ENCODE measurements around the gene ATP1B2.

The ATP1B2 gene

GRCh38 chr17:7677388-7678067 is 26.8 kb downstream of the ATP1B2 start:
- H3K9me3 ChIP-seq (ENCODE audit: control insufficient read depth in 1 of 2, low read length in 2 of 2): peaks cover 0 to 9% of the 10 kb centered on the region in 2 donors
- H3K27ac ChIP-seq (ENCODE audit: low read depth, low read length): no peak overlapping the region
- H3K27me3 ChIP-seq (ENCODE audit: control insufficient read depth in 1 of 2, insufficient read depth in 2 of 2, low read length in 2 of 2): no peaks in the 10 kb centered on the region
- no peak overlapping the region for H3K9ac ChIP-seq (ENCODE audit: low read depth in 1 of 2, low read length in 2 of 2)
- H3K4me3 ChIP-seq (ENCODE audit: low read depth in 1 of 2, low read length in 2 of 2): no peak overlapping the region
- H3K36me3 ChIP-seq (ENCODE audit: control insufficient read depth in 1 of 2, insufficient read depth in 2 of 2, low read length in 2 of 2): peaks cover 21 to 33% of the 10 kb centered on the region in 2 donors
- H3K4me1 ChIP-seq (ENCODE audit: control insufficient read depth in 1 of 2, insufficient read depth in 2 of 2, low read length in 2 of 2): no peaks in the 10 kb centered on the region

- peaks cover 26 to 31% of the 10 kb centered on the region in 2 donors for H3K4me1 ChIP-seq (ENCODE audit: control insufficient read depth in 1 of 2, insufficient read depth in 2 of 2, low read length in 2 of 2)
- H3K27ac ChIP-seq (ENCODE audit: low read depth, low read length): peak overlapping the region; percentile 93
- peak overlapping the region; percentile 95 to 100 for H3K4me3 ChIP-seq (ENCODE audit: low read depth in 1 of 2, low read length in 2 of 2)
- H3K9me3 ChIP-seq (ENCODE audit: control insufficient read depth in 1 of 2, low read length in 2 of 2): no peaks in the 10 kb centered on the region
- no peaks in the 10 kb centered on the region for H3K36me3 ChIP-seq (ENCODE audit: control insufficient read depth in 1 of 2, insufficient read depth in 2 of 2, low read length in 2 of 2)
- peak overlapping the region; percentile 88 to 100 for H3K9ac ChIP-seq (ENCODE audit: low read depth in 1 of 2, low read length in 2 of 2)
- H3K27me3 ChIP-seq (ENCODE audit: control insufficient read depth in 1 of 2, insufficient read depth in 2 of 2, low read length in 2 of 2): no peaks in the 10 kb centered on the region
Measured at GRCh38 chr17:7684851-7685532, 34.3 kb downstream of the ATP1B2 start.

- Histone ChIP-seq H3K36me3 (ENCODE audit: control insufficient read depth in 1 of 2, insufficient read depth in 2 of 2, low read length in 2 of 2) (no peaks in the 10 kb centered on the region), H3K27me3 (ENCODE audit: control insufficient read depth in 1 of 2, insufficient read depth in 2 of 2, low read length in 2 of 2) (no peaks in the 10 kb centered on the region), H3K4me1 (ENCODE audit: control insufficient read depth in 1 of 2, insufficient read depth in 2 of 2, low read length in 2 of 2) (peaks cover 26 to 31% of the 10 kb centered on the region in 2 donors), H3K9ac (ENCODE audit: low read depth in 1 of 2, low read length in 2 of 2) (peak overlapping the region; percentile 88 to 100), H3K4me3 (ENCODE audit: low read depth in 1 of 2, low read length in 2 of 2) (peak overlapping the region; percentile 95 to 100), H3K9me3 (ENCODE audit: control insufficient read depth in 1 of 2, low read length in 2 of 2) (no peaks in the 10 kb centered on the region), H3K27ac (ENCODE audit: low read depth, low read length) (peak overlapping the region; percentile 93)
Measured at GRCh38 chr17:7685533-7686221, 35.0 kb downstream of the ATP1B2 start.

- Histone ChIP-seq H3K36me3 (ENCODE audit: control insufficient read depth in 1 of 2, insufficient read depth in 2 of 2, low read length in 2 of 2) (no peaks in the 10 kb centered on the region), H3K9me3 (ENCODE audit: control insufficient read depth in 1 of 2, low read length in 2 of 2) (no peaks in the 10 kb centered on the region), H3K4me3 (ENCODE audit: low read depth in 1 of 2, low read length in 2 of 2) (peak overlapping the region; percentile 95 to 100), H3K27me3 (ENCODE audit: control insufficient read depth in 1 of 2, insufficient read depth in 2 of 2, low read length in 2 of 2) (no peaks in the 10 kb centered on the region), H3K9ac (ENCODE audit: low read depth in 1 of 2, low read length in 2 of 2) (peak overlapping the region; percentile 88 to 100), H3K27ac (ENCODE audit: low read depth, low read length) (peak overlapping the region; percentile 93), H3K4me1 (ENCODE audit: control insufficient read depth in 1 of 2, insufficient read depth in 2 of 2, low read length in 2 of 2) (peaks cover 26 to 31% of the 10 kb centered on the region in 2 donors)
Measured at GRCh38 chr17:7686222-7687071, 35.7 kb downstream of the ATP1B2 start.

GRCh38 chr17:7687072-7687907 is 36.6 kb downstream of the ATP1B2 start, which contains the start of gene TP53:
TSS of gene TP53 (minus strand) at chr17:7687490. CDS start at chr17:7676594, 10,896 bp downstream.
- H3K36me3 ChIP-seq (ENCODE audit: control insufficient read depth in 1 of 2, insufficient read depth in 2 of 2, low read length in 2 of 2): no peaks in the 10 kb centered on the region
- no peaks in the 10 kb centered on the region for H3K27me3 ChIP-seq (ENCODE audit: control insufficient read depth in 1 of 2, insufficient read depth in 2 of 2, low read length in 2 of 2)
- H3K9ac ChIP-seq (ENCODE audit: low read depth in 1 of 2, low read length in 2 of 2): peak within 1 kb of the TSS; percentile 88 to 100
- H3K9me3 ChIP-seq (ENCODE audit: control insufficient read depth in 1 of 2, low read length in 2 of 2): no peaks in the 10 kb centered on the region
- H3K4me3 ChIP-seq (ENCODE audit: low read depth in 1 of 2, low read length in 2 of 2): peak within 1 kb of the TSS; percentile 95 to 100
- H3K27ac ChIP-seq (ENCODE audit: low read depth, low read length): peak within 1 kb of the TSS; percentile 93
- peaks cover 26 to 31% of the 10 kb centered on the region in 2 donors for H3K4me1 ChIP-seq (ENCODE audit: control insufficient read depth in 1 of 2, insufficient read depth in 2 of 2, low read length in 2 of 2)

- peak within 1 kb of the TSS; percentile 93 for H3K27ac ChIP-seq (ENCODE audit: low read depth, low read length)
- no peaks in the 10 kb centered on the region for H3K27me3 ChIP-seq (ENCODE audit: control insufficient read depth in 1 of 2, insufficient read depth in 2 of 2, low read length in 2 of 2)
- H3K36me3 ChIP-seq (ENCODE audit: control insufficient read depth in 1 of 2, insufficient read depth in 2 of 2, low read length in 2 of 2): no peaks in the 10 kb centered on the region
- no peaks in the 10 kb centered on the region for H3K9me3 ChIP-seq (ENCODE audit: control insufficient read depth in 1 of 2, low read length in 2 of 2)
- H3K4me3 ChIP-seq (ENCODE audit: low read depth in 1 of 2, low read length in 2 of 2): peak within 1 kb of the TSS; percentile 95 to 100
- peak within 1 kb of the TSS; percentile 88 to 100 for H3K9ac ChIP-seq (ENCODE audit: low read depth in 1 of 2, low read length in 2 of 2)
- peaks cover 26 to 31% of the 10 kb centered on the region in 2 donors for H3K4me1 ChIP-seq (ENCODE audit: control insufficient read depth in 1 of 2, insufficient read depth in 2 of 2, low read length in 2 of 2)
Measured at GRCh38 chr17:7687908-7688807, 37.4 kb downstream of the ATP1B2 start, which contains the start of gene WRAP53. TSS of gene WRAP53 (plus strand) at chr17:7688477. CDS start at chr17:7688649, 172 bp downstream.

- H3K4me1 ChIP-seq (ENCODE audit: control insufficient read depth in 1 of 2, insufficient read depth in 2 of 2, low read length in 2 of 2): peaks cover 26 to 31% of the 10 kb centered on the region in 2 donors
- peak overlapping the region; percentile 68 to 92 for H3K9ac ChIP-seq (ENCODE audit: low read depth in 1 of 2, low read length in 2 of 2)
- no peaks in the 10 kb centered on the region for H3K27me3 ChIP-seq (ENCODE audit: control insufficient read depth in 1 of 2, insufficient read depth in 2 of 2, low read length in 2 of 2)
- no peak overlapping the region for H3K27ac ChIP-seq (ENCODE audit: low read depth, low read length)
- peak overlapping the region; percentile 83 to 96 for H3K4me3 ChIP-seq (ENCODE audit: low read depth in 1 of 2, low read length in 2 of 2)
- H3K36me3 ChIP-seq (ENCODE audit: control insufficient read depth in 1 of 2, insufficient read depth in 2 of 2, low read length in 2 of 2): no peaks in the 10 kb centered on the region
- H3K9me3 ChIP-seq (ENCODE audit: control insufficient read depth in 1 of 2, low read length in 2 of 2): no peaks in the 10 kb centered on the region
Measured at GRCh38 chr17:7688808-7689316, 38.1 kb downstream of the ATP1B2 start.

GRCh38 chr17:7695586-7695985 is 44.9 kb downstream of the ATP1B2 start:
- H3K9me3 ChIP-seq (ENCODE audit: control insufficient read depth in 1 of 2, low read length in 2 of 2): no peaks in the 10 kb centered on the region
- no peak overlapping the region for H3K4me3 ChIP-seq (ENCODE audit: low read depth in 1 of 2, low read length in 2 of 2)
- no peak overlapping the region for H3K9ac ChIP-seq (ENCODE audit: low read depth in 1 of 2, low read length in 2 of 2)
- no peaks in the 10 kb centered on the region for H3K27me3 ChIP-seq (ENCODE audit: control insufficient read depth in 1 of 2, insufficient read depth in 2 of 2, low read length in 2 of 2)
- no peaks in the 10 kb centered on the region for H3K4me1 ChIP-seq (ENCODE audit: control insufficient read depth in 1 of 2, insufficient read depth in 2 of 2, low read length in 2 of 2)
- H3K36me3 ChIP-seq (ENCODE audit: control insufficient read depth in 1 of 2, insufficient read depth in 2 of 2, low read length in 2 of 2): peaks cover 0 to 8% of the 10 kb centered on the region in 2 donors
- H3K27ac ChIP-seq (ENCODE audit: low read depth, low read length): no peak overlapping the region
